HG03565 (cell line): ENCODE measurements around the gene KICS2.

ENCODE experiments used
- ATAC-seq: cut with Tn5 transposase; IDR thresholded peaks from one replicate; pipeline ENCODE4 v1.9.1; 2021; ENCODE audit warnings: mild to moderate bottlenecking, moderate library complexity; ENCODE audit not compliant: unreplicated experiment

Gene KICS2

GRCh38 chr12:64222009-64222765 lies at the start of gene KICS2:
KICS2 (minus strand) TSS chr12:64222296; CDS start chr12:64222237, 59 bp downstream.
- ATAC-seq: peak; percentile 89

- ATAC-seq: no peak
Measured at GRCh38 chr12:64270411-64270810, 48.3 kb upstream of the KICS2 start.

- no peak for ATAC-seq
Measured at GRCh38 chr12:64269161-64269560, 47.1 kb upstream of the KICS2 start.

- no peak for ATAC-seq
Measured at GRCh38 chr12:64268409-64268808, 46.3 kb upstream of the KICS2 start.

GRCh38 chr12:64265839-64266238 lies 43.7 kb upstream of the KICS2 start:
- ATAC-seq: no peak

- no peak for ATAC-seq
Measured at GRCh38 chr12:64261813-64262212, 39.7 kb upstream of the KICS2 start.

- ATAC-seq: no peak
Measured at GRCh38 chr12:64258576-64258975, 36.5 kb upstream of the KICS2 start.

GRCh38 chr12:64256166-64256800 lies 34.2 kb upstream of the KICS2 start:
- no peak for ATAC-seq

- ATAC-seq: no peak
Measured at GRCh38 chr12:64255249-64255648, 33.2 kb upstream of the KICS2 start.

- ATAC-seq: no peak
Measured at GRCh38 chr12:64253356-64253755, 31.3 kb upstream of the KICS2 start.

- no peak for ATAC-seq
Measured at GRCh38 chr12:64252681-64253080, 30.6 kb upstream of the KICS2 start.

GRCh38 chr12:64243809-64244208 lies 21.7 kb upstream of the KICS2 start:
- ATAC-seq: no peak

GRCh38 chr12:64240781-64241180 lies 18.7 kb upstream of the KICS2 start:
- no peak for ATAC-seq

GRCh38 chr12:64237382-64237781 lies 15.3 kb upstream of the KICS2 start:
- ATAC-seq: no peak

GRCh38 chr12:64236549-64236948 lies 14.5 kb upstream of the KICS2 start:
- ATAC-seq: no peak

- no peak for ATAC-seq
Measured at GRCh38 chr12:64232196-64232595, 10.1 kb upstream of the KICS2 start.

- ATAC-seq: no peak
Measured at GRCh38 chr12:64229796-64230195, 7.7 kb upstream of the KICS2 start.

GRCh38 chr12:64229240-64229639 lies 7.1 kb upstream of the KICS2 start:
- ATAC-seq: no peak

- ATAC-seq: no peak
Measured at GRCh38 chr12:64225626-64226025, 3.5 kb upstream of the KICS2 start.

GRCh38 chr12:64221651-64222008 lies 466 bp downstream of the KICS2 start:
- peak; percentile 22 for ATAC-seq

GRCh38 chr12:64220046-64220445 lies 2.0 kb downstream of the KICS2 start:
- no peak for ATAC-seq

GRCh38 chr12:64219145-64219544 lies 3.0 kb downstream of the KICS2 start:
- no peak for ATAC-seq

GRCh38 chr12:64218597-64218996 lies 3.5 kb downstream of the KICS2 start:
- ATAC-seq: no peak
